Heart left ventricle (tissue), 13 donors: ENCODE results near the gene C1QTNF2.

ENCODE experiments used
- POLR2A ChIP-seq, 2 donors: fragments of 450-650 bp; IDR thresholded peaks; one replicate each; pipeline ENCODE4 v1.6.1; 2017; ENCODE audit warnings: antibody characterized with exemption in 2 of 2, mild to moderate bottlenecking in 2 of 2, moderate library complexity in 2 of 2
- TF ChIP-seq, protein P1 (sequence below), 12 donors: fragments of 200-600 bp; sonication (generic) in 4 of 12; IDR thresholded peaks; one replicate each; pipeline versions ENCODE4 v1.5.0 to v1.8.0; 2018 to 2022; ENCODE audit warnings: antibody characterized with exemption in 12 of 12, mild to moderate bottlenecking in 5 of 12
- donor health status: ischemic (EF 13 %, LVEDD 7.1; RV severe dilation, severe dysfunction).
- donor health status: DM: no; HTN: yes; CAD: no.
- donor health status: DM: no; HTN: no; CAD: no.
- donor health status: ischemic (EF 25% LVEDD 6.9; RV normal size, moderate dysfunction).
- donor health status: ischemic (EF 25% LVEDD 5.7; RV mildly dilated, moderate dysfunction).
- donor health status: ischemic (EF 35%, LVEDD 5.7; RV mildly dilated, moderate dysfunction).
- donor health status: nonischemic (EF 11% LVEDD 7.7; RV severe dilation, severe dysfunction).
- donor health status: DM: yes; HTN: yes; CAD: no.
- donor health status: PGD.
- donor health status: ischemic (EF 29% LVEDD 5.4; RV normal size, mild dysfunction).
- donor health status: nonischemic (EF 23%, LVEDD 6.1; RV moderate dilation, normal function).

DNA sequence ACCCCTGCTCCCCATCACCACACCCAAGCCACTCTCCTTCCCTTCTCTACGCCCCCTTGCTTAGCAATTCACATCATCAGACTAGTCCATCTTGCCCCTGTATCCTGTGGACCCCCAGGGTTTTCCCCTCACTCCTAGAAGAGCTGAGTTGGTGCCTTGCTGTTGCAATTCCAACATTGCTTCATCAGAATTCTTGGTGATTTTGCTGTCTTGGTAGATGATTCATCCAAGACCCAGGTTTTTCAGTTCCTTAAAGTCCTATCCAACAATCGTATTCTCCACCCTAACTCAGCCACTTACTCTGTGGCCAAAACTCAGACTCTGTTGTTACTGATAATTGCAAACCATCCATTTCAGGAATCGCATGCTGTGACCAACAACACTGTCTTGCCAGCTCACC, 36.7 kb downstream of the C1QTNF2 start:
- TF ChIP-seq POLR2A (IDR thresholded peaks at IDR 0.05): no peak
- TF ChIP-seq, protein P1, sequence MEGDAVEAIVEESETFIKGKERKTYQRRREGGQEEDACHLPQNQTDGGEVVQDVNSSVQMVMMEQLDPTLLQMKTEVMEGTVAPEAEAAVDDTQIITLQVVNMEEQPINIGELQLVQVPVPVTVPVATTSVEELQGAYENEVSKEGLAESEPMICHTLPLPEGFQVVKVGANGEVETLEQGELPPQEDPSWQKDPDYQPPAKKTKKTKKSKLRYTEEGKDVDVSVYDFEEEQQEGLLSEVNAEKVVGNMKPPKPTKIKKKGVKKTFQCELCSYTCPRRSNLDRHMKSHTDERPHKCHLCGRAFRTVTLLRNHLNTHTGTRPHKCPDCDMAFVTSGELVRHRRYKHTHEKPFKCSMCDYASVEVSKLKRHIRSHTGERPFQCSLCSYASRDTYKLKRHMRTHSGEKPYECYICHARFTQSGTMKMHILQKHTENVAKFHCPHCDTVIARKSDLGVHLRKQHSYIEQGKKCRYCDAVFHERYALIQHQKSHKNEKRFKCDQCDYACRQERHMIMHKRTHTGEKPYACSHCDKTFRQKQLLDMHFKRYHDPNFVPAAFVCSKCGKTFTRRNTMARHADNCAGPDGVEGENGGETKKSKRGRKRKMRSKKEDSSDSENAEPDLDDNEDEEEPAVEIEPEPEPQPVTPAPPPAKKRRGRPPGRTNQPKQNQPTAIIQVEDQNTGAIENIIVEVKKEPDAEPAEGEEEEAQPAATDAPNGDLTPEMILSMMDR (IDR thresholded peaks at IDR 0.05): no peak
